ENCODE measurements around the gene TAC3.
"Not testable (repeated sequence)": the region's sequence is repeated elsewhere in the genome, so short reads cannot be mapped to it uniquely, and the experiment has no call there.

The TAC3 gene

DNA sequence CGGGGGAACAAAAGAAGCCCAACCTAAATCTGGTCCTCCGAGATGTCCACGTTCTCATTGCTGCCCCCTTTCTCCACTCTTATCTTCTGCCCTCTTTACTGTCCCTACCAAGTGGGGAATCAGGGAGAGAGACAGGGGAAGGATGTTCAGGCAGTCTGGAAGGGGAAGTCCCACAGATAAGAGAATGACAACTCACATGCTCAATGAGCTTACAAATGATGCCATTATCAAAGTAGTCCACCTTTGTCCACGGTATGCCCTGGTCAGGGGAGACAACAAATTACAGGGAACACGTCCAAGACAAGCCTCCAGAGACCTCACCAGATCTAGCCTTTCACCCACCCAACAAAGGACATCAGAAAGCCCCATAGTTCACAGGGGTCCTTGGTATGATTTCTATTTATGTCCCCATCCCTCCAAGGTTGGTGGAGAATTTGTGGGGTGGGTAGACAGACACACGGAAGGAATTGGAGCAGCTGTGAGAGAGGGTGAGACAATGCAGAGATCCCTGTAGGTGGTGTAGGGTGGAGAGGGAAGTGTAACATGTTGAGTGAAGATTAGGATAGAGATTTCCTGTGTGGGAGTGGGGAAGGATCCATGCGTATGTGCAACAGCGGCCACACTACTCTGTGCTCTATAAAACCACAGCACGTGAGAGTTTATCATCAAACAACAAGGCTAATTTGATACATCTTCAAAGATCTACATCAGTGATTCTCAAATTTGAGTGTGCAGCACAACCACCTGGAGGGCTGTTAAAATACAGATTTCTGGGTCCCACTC lies 22.9 kb upstream of the TAC3 start:
- no peak overlapping the region for H3K4me3 ChIP-seq (ENCODE audit: low read depth, low read length)
- DNase-seq (ENCODE audit: low read depth): no peak

GRCh38 chr12:57037264-57037663 lies 20.9 kb upstream of the TAC3 start:
- DNase-seq (ENCODE audit: low read depth): no peak
- H3K4me3 ChIP-seq (ENCODE audit: low read depth, low read length): no peak overlapping the region

GRCh38 chr12:57033431-57033830 lies 17.1 kb upstream of the TAC3 start:
- H3K4me3 ChIP-seq (ENCODE audit: low read depth, low read length): no peak overlapping the region
- DNase-seq (ENCODE audit: low read depth): no peak

DNA sequence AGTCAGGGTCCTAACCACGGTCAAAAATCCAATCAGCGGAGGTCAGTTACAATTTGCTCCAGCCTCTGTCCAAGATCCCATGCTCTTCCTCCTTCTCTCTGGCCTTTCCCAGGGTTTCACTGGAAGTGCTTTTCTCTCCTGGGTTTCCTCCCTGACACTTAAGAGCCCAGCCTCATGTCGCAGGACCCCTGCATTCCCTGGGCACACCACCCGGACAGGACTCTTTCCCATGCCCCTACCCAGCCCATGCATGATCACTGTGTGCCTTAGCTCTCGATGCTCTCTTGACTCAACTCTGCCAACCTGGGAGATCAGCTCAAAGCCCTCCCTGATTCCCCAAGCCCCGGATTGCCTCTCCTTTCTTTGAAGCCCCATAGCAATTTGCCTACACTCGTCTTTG lies 15.5 kb upstream of the TAC3 start:
- no peak for DNase-seq (ENCODE audit: low read depth)
- no peak overlapping the region for H3K4me3 ChIP-seq (ENCODE audit: low read depth, low read length)

- DNase-seq (ENCODE audit: low read depth): no peak
- no peak overlapping the region for H3K4me3 ChIP-seq (ENCODE audit: low read depth, low read length)
Measured at GRCh38 chr12:57031138-57031725, 14.9 kb upstream of the TAC3 start.

DNA sequence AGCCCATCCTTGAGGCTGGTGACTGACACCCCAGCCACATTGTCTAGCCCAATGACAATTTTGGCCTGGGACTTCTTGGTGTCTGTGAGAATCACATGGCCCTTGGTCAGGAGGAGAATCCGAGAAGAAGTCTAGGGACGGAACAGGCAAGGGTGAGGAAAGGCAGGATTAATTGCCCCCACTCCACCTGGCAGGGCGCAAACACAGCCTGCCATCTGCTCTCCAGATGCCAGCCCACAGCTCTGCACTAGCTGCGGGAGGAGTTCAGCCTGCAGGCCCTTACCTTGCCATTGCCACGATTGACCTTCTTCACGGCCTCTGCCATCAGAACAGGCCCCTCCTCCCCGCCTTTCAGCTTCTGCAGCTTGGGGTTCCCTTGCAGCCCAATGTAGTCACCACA lies 13.1 kb upstream of the TAC3 start:
- no peak overlapping the region for H3K4me3 ChIP-seq (ENCODE audit: low read depth, low read length)
- DNase-seq (ENCODE audit: low read depth): no peak

DNA sequence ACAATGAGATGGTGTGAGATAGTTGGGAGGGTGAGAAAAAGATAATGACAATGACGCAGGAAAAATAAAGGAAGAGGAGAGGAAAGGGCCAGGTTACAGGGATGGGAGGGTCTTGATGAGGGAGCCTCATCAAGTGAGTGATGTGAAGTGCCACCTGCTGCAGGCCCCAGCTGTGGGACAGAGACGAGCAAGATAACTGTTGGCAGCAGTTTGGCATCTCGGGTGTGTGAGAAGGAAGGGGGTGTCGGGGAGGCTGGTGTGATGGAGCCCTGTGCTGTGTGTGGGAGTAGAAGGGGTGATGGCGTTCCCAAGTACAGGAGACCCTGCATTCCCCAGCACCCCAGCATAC lies 11.4 kb upstream of the TAC3 start:
- no peak for DNase-seq (ENCODE audit: low read depth)
- H3K4me3 ChIP-seq (ENCODE audit: low read depth, low read length): no peak overlapping the region

GRCh38 chr12:57027011-57027804 lies 10.9 kb upstream of the TAC3 start:
- DNase-seq (ENCODE audit: low read depth): no peak
- H3K4me3 ChIP-seq (ENCODE audit: low read depth, low read length): no peak overlapping the region

GRCh38 chr12:57025196-57025595 lies 8.9 kb upstream of the TAC3 start:
- H3K4me3 ChIP-seq (ENCODE audit: low read depth, low read length): no peak overlapping the region
- DNase-seq (ENCODE audit: low read depth): no peak

DNA sequence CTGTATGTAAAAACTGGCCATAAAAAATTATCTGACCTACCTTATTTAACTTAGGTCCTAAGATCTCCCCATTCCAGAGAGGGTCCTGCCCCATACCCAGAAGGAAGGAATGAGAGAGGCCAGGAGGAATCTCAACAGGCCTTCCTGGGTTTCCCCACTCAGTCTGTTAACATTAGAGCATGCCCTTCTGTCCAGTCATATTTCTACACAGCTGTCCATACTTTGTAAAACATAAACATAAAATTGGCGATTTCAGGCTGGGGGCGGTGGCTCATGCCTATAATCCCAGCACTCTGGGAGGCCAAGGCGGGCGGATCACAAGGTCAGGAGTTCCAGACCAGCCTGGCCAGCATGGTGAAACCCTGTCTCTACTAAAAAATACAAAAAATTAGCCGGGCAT lies 6.0 kb upstream of the TAC3 start:
- not testable (repeated sequence) for DNase-seq (ENCODE audit: low read depth); H3K4me3 ChIP-seq (ENCODE audit: low read depth, low read length)

- no peak overlapping the region for H3K4me3 ChIP-seq (ENCODE audit: low read depth, low read length)
- DNase-seq (ENCODE audit: low read depth): no peak
Measured at GRCh38 chr12:57019983-57020719, 3.8 kb upstream of the TAC3 start.

DNA sequence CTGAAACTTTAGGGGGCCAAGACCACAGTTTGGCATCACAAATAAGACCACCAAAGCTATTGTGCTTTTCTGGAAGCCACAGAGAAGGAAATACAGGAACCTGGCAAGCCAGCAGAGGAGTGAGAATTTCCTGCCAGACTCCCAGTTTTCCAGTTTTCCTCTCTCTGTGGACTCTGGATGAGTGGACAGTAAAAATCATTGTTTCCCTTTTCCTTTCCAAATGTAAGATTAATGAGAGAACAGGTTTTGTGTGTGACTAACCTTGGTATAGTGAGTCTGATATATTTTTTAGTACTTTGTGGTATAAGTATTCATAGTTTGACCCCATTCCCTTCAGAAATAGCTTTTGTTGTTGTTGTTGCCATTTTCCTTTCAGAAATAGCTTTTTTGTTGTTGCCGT lies 2.6 kb upstream of the TAC3 start:
- DNase-seq (ENCODE audit: low read depth): no peak
- no peak overlapping the region for H3K4me3 ChIP-seq (ENCODE audit: low read depth, low read length)

DNA sequence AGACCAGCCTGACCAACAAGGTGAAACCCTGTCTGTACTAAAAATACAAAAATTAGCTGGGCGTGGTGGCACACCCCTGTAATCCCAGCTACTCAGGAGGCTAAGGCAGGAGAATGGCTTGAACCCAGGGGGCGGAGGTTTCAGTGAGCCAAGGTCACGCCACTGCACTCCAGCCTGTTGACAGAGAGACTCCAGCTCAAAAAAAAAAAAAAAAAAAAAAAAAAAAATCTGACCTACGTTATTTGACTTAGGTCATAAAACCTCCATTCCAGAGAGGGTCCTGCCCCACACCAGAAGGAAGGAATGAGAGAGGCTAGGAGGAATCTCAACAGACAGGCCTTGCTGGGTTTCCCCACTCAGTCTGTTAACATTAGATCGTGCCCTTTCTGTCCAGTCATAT lies 2.0 kb upstream of the TAC3 start:
- DNase-seq (ENCODE audit: low read depth); H3K4me3 ChIP-seq (ENCODE audit: low read depth, low read length): not testable (repeated sequence)

DNA sequence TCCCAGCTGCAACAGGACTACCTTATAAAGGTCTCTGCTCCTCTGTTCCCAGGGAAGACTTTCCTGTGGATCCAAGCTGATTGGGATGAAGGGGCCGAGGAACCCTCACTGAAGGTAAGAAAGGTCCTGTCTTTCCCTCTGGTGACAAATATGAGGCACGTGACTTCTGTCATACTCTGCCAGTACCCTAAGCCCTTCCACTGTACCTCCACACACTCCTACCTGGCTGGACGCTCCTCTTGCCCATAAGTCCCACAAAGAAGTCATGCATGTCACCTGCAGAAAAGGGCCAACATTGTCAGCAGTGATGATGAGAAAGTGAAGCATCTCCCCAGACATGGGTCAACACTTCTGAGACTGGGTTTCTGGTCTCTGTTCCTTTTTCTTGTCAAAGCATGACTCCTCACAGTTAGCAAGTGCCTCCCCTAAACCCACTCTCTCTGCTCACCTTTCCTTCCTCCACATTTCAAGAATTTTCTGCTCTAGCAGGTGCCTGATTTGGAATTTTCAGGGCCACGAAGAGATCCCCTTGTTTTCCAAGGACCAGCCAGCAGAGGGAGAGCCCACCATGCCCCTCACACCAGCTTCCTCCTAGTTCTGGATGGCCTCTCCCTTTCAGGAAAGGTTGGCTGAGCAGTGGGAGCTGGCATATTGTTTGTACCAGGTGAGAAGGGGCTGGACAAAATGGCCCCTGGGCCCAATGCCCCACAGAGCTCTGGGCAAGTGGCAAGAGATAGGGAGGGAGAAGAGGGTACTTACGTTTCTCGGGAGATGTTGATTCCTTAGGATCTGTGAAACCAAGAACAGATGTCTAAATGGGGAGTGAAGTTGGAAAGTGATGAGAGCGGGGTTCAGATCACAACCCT lies 3.5 kb downstream of the TAC3 start:
- DNase-seq (ENCODE audit: low read depth): no peak

DNA sequence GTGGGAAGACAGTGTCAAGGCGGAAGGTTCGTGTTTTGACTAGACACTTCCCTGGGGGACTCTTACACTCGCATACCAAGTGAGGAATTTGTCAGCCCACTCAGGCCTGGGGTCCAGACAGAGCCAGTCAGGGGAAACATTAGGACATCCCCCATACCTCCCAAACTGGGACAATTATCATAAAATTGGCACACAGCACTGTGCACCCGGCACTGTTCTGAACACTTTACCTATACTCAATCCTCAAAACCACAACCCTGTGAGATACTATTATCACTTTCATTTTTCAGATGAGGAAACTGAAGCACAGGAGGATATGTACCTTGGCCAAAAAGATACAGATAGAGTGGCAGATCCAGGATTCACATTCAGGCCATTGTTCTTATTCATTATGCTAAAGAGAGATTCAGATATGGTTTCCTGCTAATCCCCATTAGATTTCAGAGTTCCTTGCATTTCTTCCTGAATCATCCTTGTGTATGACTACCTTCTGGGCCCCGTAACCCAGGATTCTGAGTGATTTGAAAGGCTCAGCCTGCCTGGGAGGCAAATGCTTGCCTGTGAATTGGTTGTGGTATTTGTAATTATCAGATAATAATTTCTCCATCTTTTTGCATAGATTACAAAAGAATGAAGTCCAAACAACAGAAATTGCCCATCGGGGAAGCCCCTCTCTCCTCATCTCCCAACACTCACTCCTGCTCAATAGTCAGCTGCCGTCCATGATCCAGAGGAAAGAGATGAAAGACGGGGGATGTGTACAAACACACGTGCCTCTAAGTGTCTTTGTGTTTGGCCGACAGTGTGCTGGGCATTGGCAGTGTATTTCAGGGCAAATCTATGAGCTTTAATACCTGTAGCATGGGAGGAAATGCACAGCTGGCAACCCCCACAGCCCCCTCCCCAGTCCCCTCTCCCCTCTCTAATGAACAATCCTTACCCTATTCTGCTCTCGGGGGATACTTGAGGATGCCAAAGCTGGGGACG lies 4.6 kb downstream of the TAC3 start:
- no peak overlapping the region for H3K4me3 ChIP-seq (ENCODE audit: low read depth, low read length)
- DNase-seq (ENCODE audit: low read depth): no peak

More for the DNA sequence above, 3.5 kb downstream of the TAC3 start:
- H3K4me3 ChIP-seq (ENCODE audit: low read depth, low read length): no peak overlapping the region

- DNase-seq (ENCODE audit: low read depth): no peak
- no peak overlapping the region for H3K4me3 ChIP-seq (ENCODE audit: low read depth, low read length)
Measured at GRCh38 chr12:57010627-57011247, 5.6 kb downstream of the TAC3 start.

- no peak overlapping the region for H3K4me3 ChIP-seq (ENCODE audit: low read depth, low read length)
- no peak for DNase-seq (ENCODE audit: low read depth)
Measured at GRCh38 chr12:57009949-57010626, 6.2 kb downstream of the TAC3 start.
